K562 (cell line): ENCODE data around the gene ZIC2. TPM values are rescaled to one million over a fixed set of nuclear protein-coding genes. Genes with fewer than 3 reads are reported as not detected.

ENCODE experiments used
- ATAC-seq: fragments of 200-7000 bp; cut with Tn5 transposase; 3 replicates; pipeline ENCODE4 v1.9.1; 2020; ENCODE audit warnings: moderate library complexity
- BruUV-seq: library from RNA; stranded (reverse); fragments of 400-500 nt; replicated peaks from 2 replicates; lab custom pipeline; 2021; lab: Mats Ljungman, UMichigan
- CTCF ChIA-PET: fragments of 300-600 bp; formaldehyde crosslinking; extraction: SDS; loops from one replicate; lab custom pipeline; 2021; ENCODE audit warnings: low intra/inter-chr PET ratio; lab: Yijun Ruan, JAX
- POLR2A ChIA-PET: fragments of 300-600, 350-650 bp; sonication (Branson Sonifier 250); formaldehyde crosslinking; extraction: SDS; loops from one replicate; lab custom pipeline; 2021; ENCODE audit warnings: antibody characterized with exemption, inconsistent platforms; lab: Yijun Ruan, JAX
- DNase-seq, 4 experiments: peaks; one replicate each; pipeline versions ENCODE4 v3.0.0 to v3.0.0-alpha.2; 2011 to 2018; ENCODE audit warnings: low spot score in 3 of 4, mixed read lengths in 3 of 4; ENCODE audit errors: extremely low read depth in 1 of 4
- FAIRE-seq: peaks from 2 replicates; lab custom pipeline; 2011; peaks lifted over from hg19 to GRCh38; lab: Jason Lieb, UNC
- H2AFZ ChIP-seq: 2 replicates; pipeline ENCODE4 v1.6.0; 2011; ENCODE audit warnings: low read depth, low read length, control low read depth, inconsistent platforms
- H3K27ac ChIP-seq: fragments of 200-600 bp; 3 replicates; pipeline ENCODE4 v1.8.0; 2011; ENCODE audit warnings: low read depth, mild to moderate bottlenecking, control low read depth, inconsistent platforms, low read length, moderate library complexity, mixed read lengths; ENCODE audit errors: extremely low read depth
- H3K27me3 ChIP-seq, 2 experiments: fragments of 300-600 bp in 1 of 2; 2 replicates in 1 of 2; 3 replicates in 1 of 2; pipeline versions ENCODE4 v1.6.0 to v1.8.0; 2011; ENCODE audit warnings: inconsistent platforms in 2 of 2, low read length in 2 of 2, mild to moderate bottlenecking in 1 of 2, mixed read lengths in 1 of 2, moderate library complexity in 1 of 2; ENCODE audit not compliant: control insufficient read depth in 2 of 2, insufficient read depth in 2 of 2
- H3K36me3 ChIP-seq: fragments of 300-600 bp; 3 replicates; pipeline ENCODE4 v1.8.0; 2011; ENCODE audit warnings: mild to moderate bottlenecking, low read length, inconsistent platforms; ENCODE audit not compliant: control insufficient read depth, insufficient read depth
- H3K4me1 ChIP-seq, 2 experiments: fragments of 200-600 bp in 1 of 2; replicated peaks in 1 of 2; 2 replicates in 1 of 2; 3 replicates in 1 of 2; pipeline versions ENCODE4 v1.5.1 to v1.8.0; 2011; ENCODE audit warnings: inconsistent platforms in 2 of 2, low read length in 2 of 2, mild to moderate bottlenecking in 1 of 2, mixed read lengths in 1 of 2, moderate library complexity in 1 of 2; ENCODE audit not compliant: control insufficient read depth in 2 of 2, insufficient read depth in 2 of 2
- H3K4me2 ChIP-seq: 2 replicates; pipeline ENCODE4 v1.6.1; 2011; ENCODE audit warnings: low read length, control low read depth, inconsistent platforms, mixed read lengths; ENCODE audit not compliant: insufficient read depth
- H3K4me3 ChIP-seq: fragments of 200-600 bp; sonication (generic), shearing (Covaris generic); 2 replicates; pipeline ENCODE4 v1.5.1; 2016; ENCODE audit warnings: control low read depth, inconsistent platforms
- H3K79me2 ChIP-seq: fragments of 200-600 bp; 3 replicates; pipeline ENCODE4 v1.8.0; 2011; ENCODE audit warnings: low read length, inconsistent platforms; ENCODE audit not compliant: control insufficient read depth, insufficient read depth
- H3K9ac ChIP-seq, 2 experiments: 2 replicates each; pipeline versions ENCODE4 v1.6.0 to v1.6.1; 2011; ENCODE audit warnings: low read depth in 2 of 2, low read length in 2 of 2, control low read depth in 1 of 2, inconsistent platforms in 1 of 2, mild to moderate bottlenecking in 1 of 2, mixed read lengths in 1 of 2; ENCODE audit not compliant: insufficient read depth in 1 of 2
- H3K9me1 ChIP-seq: one replicate; pipeline ENCODE4 v1.6.0; 2011; ENCODE audit warnings: inconsistent platforms, mild to moderate bottlenecking, low read length, moderate library complexity; ENCODE audit not compliant: control insufficient read depth, insufficient read depth
- H3K9me3 ChIP-seq: replicated peaks from 2 replicates; pipeline ENCODE4 v1.5.1; 2011; ENCODE audit warnings: low read depth, low read length, inconsistent platforms; ENCODE audit not compliant: control insufficient read depth, insufficient read depth
- H4K20me1 ChIP-seq: replicated peaks from 2 replicates; pipeline ENCODE4 v1.6.1; 2011; ENCODE audit warnings: low read length, inconsistent platforms, mixed read lengths; ENCODE audit not compliant: control insufficient read depth, insufficient read depth
- DPF2 ChIP-seq: fragments of 450-650 bp; IDR thresholded peaks from 2 replicates; pipeline ENCODE4 v1.6.1; 2016
- ELK1 ChIP-seq: sonication (generic); formaldehyde crosslinking; IDR thresholded peaks from 2 replicates; pipeline ENCODE4 v1.8.1; 2022; ENCODE audit warnings: missing genetic modification reagents
- FOXK2 ChIP-seq, 2 experiments: fragments of 450-650 bp; IDR thresholded peaks in 1 of 2; conservative IDR thresholded peaks in 1 of 2; 2 replicates each; pipeline ENCODE4 v1.6.1; 2016; ENCODE audit warnings: low read depth in 2 of 2, mild to moderate bottlenecking in 1 of 2
- GTF3C2 ChIP-seq: IDR thresholded peaks from 3 replicates; pipeline ENCODE4 v1.6.1; 2011; ENCODE audit warnings: borderline replicate concordance, mild to moderate bottlenecking, moderate library complexity; ENCODE audit not compliant: insufficient read length; ENCODE audit errors: extremely low read depth
- MBD1 ChIP-seq: fragments of 250-450 bp; sonication (Bioruptor Pico); IDR thresholded peaks from 2 replicates; pipeline ENCODE4 v1.8.0; 2022; ENCODE audit warnings: inconsistent platforms
- MTA3 ChIP-seq: fragments of 450-650 bp; formaldehyde crosslinking; IDR thresholded peaks from 2 replicates; pipeline ENCODE4 v1.6.1; 2017; ENCODE audit warnings: mild to moderate bottlenecking, borderline replicate concordance
- NELFE ChIP-seq: IDR thresholded peaks from 2 replicates; pipeline ENCODE4 v1.6.1; 2011; ENCODE audit warnings: mild to moderate bottlenecking; ENCODE audit not compliant: insufficient read depth, insufficient read length
- NFXL1 ChIP-seq: fragments of 450-650 bp; formaldehyde crosslinking; IDR thresholded peaks from 2 replicates; pipeline ENCODE4 v1.4.0; 2021; ENCODE audit warnings: mild to moderate bottlenecking
- RBFOX2 ChIP-seq: fragments of 200-400 bp; formaldehyde crosslinking; IDR thresholded peaks from 2 replicates; pipeline ENCODE4 v1.6.1; 2017; ENCODE audit warnings: low read depth, mild to moderate bottlenecking, low read length, moderate library complexity
- SMARCA5 ChIP-seq: fragments of 450-650 bp; IDR thresholded peaks from 2 replicates; pipeline ENCODE4 v1.6.1; 2016
- SMC3 ChIP-seq: conservative IDR thresholded peaks from 2 replicates; pipeline ENCODE4 v1.6.1; 2011; ENCODE audit warnings: low read depth, low read length, improper control_type of control experiment; ENCODE audit not compliant: insufficient read depth
- ZNF184 ChIP-seq: sonication (generic); formaldehyde crosslinking; IDR thresholded peaks from 2 replicates; pipeline ENCODE4 v1.5.0; 2020; ENCODE audit warnings: missing genetic modification reagents
- ZNF224 ChIP-seq: sonication (generic); formaldehyde crosslinking; IDR thresholded peaks from 2 replicates; pipeline ENCODE4 v1.8.0; 2022; ENCODE audit warnings: mild to moderate bottlenecking, missing genetic modification reagents
- WGBS: fragments of 100-300 bp; shearing (Covaris generic); methylation state at CpG from one replicate; pipeline ENCODE4 v1.1.6; 2016; ENCODE audit warnings: low coverage, mixed read lengths; ENCODE audit not compliant: insufficient coverage; ENCODE audit errors: missing lambda C conversion rate; 5-methylcytosine and 5-hydroxymethylcytosine counted together
- in situ Hi-C: fragments of 300-500 bp; cut with MboI; formaldehyde crosslinking; loops from 4 replicates; pipeline ENCODE4 v1.15.0; 2018; ENCODE audit warnings: inconsistent platforms, mixed read lengths
- intact Hi-C: fragments of 100-400 bp; cut with micrococcal nuclease; formaldehyde crosslinking; loops from 2 replicates; pipeline ENCODE4 v1.14.2; 2022
- polyA plus RNA-seq, 8 experiments: library from polyadenylated mRNA; depleted of rRNA in 4 of 8; stranded (reverse) in 5 of 8; unstranded in 3 of 8; fragments of >200 nt; fragmentation: Nextera tagmentation in 2 of 8; fragmentation: Illumina TruSeq in 1 of 8; extraction: Ambion mirVana in 2 of 8; extraction: Trizol in 1 of 8; gene quantifications; 2 replicates each; pipeline versions ENCODE4 v1.2.1 to v1.2.3, GENCODE V29; 2011 to 2014; ENCODE audit warnings: inconsistent platforms in 1 of 8, missing spikeins in 1 of 8
- total RNA-seq, 7 experiments: library from RNA; depleted of rRNA in 6 of 7; stranded (reverse); fragments of >200 nt in 6 of 7; fragmentation: Illumina TruSeq in 2 of 7; extraction: Trizol in 2 of 7; gene quantifications; 2 replicates each; pipeline versions ENCODE4 v1.2.1 to v1.2.3, GENCODE V29; 2011 to 2021; ENCODE audit warnings: low replicate concordance in 1 of 7

Gene ZIC2
- total and polyA plus RNA-seq, 9 of the 15 experiments (the other 6 are each of a cell fraction or from before 2014, with no cell fraction given) = 1.8 to 18.0 (median 4.5) TPM

GRCh38 chr13:99944102-99944501 lies 37.5 kb upstream of the ZIC2 start:
- Histone ChIP-seq H3K9ac (no peak overlapping the region), H3K9me1 (no peaks in the 10 kb centered on the region), H3K36me3 (no peaks in the 10 kb centered on the region), H3K9me3 (no peaks in the 10 kb centered on the region), H3K27me3 (peaks cover 22 to 29% of the 10 kb centered on the region in 2 experiments), H2AFZ (no peak overlapping the region), H3K79me2 (no peaks in the 10 kb centered on the region), H3K4me2 (no peak overlapping the region), H3K4me1 (no peaks in the 10 kb centered on the region; a peak in 1 of 5 replicates), H4K20me1 (no peaks in the 10 kb centered on the region), H3K4me3 (no peak overlapping the region), H3K27ac (no peak overlapping the region)
- BruUV-seq = no TSS peak
- FAIRE-seq (no peak), DNase-seq (no peak), ATAC-seq (no peak)
- 6% methylated on average over 6 of the region's 7 CpGs for WGBS
- no peak for TF ChIP-seq NFXL1 (CRISPR knock-in tag)
- TF ChIP-seq ELK1 (CRISPR knock-in tag) = no peak
- TF ChIP-seq NELFE = no peak
- no peak for TF ChIP-seq SMC3
- TF ChIP-seq RBFOX2 = no peak
- TF ChIP-seq ZNF224 (CRISPR knock-in tag) = no peak
- TF ChIP-seq SMARCA5 = no peak
- no peak for TF ChIP-seq DPF2
- no peak for TF ChIP-seq MBD1 (CRISPR knock-in tag)
- TF ChIP-seq ZNF184 = no peak
- no peak for TF ChIP-seq MTA3
- no peak for TF ChIP-seq FOXK2 (conservative IDR thresholded peaks at IDR 0.05 in 1 of 2, IDR thresholded peaks at IDR 0.05 in 1 of 2; ENCODE audit: low read depth in 2 of 2)
- TF ChIP-seq GTF3C2 = no peak
- ChIA-PET CTCF (no interaction called here), POLR2A (no interaction called here)
- intact Hi-C loops = no loop called here
- in situ Hi-C loops = no loop called here
